Activated CD4-positive, CD25-positive, alpha-beta regulatory T cell treated with anti-CD3 and anti-CD28 coated beads, Interleukin-2, amount 50 U/mL, for 24 hours (primary cell): Measurements from ENCODE around the gene ENPP3.

Experiments
- ATAC-seq, 2 donors: fragments of 150-1000 bp; cut with Tn5 transposase; one replicate each; pipeline ENCODE4 v1.10.0; 2021; ENCODE audit warnings: mild to moderate bottlenecking in 1 of 2, moderate library complexity in 1 of 2

ENPP3 gene

DNA sequence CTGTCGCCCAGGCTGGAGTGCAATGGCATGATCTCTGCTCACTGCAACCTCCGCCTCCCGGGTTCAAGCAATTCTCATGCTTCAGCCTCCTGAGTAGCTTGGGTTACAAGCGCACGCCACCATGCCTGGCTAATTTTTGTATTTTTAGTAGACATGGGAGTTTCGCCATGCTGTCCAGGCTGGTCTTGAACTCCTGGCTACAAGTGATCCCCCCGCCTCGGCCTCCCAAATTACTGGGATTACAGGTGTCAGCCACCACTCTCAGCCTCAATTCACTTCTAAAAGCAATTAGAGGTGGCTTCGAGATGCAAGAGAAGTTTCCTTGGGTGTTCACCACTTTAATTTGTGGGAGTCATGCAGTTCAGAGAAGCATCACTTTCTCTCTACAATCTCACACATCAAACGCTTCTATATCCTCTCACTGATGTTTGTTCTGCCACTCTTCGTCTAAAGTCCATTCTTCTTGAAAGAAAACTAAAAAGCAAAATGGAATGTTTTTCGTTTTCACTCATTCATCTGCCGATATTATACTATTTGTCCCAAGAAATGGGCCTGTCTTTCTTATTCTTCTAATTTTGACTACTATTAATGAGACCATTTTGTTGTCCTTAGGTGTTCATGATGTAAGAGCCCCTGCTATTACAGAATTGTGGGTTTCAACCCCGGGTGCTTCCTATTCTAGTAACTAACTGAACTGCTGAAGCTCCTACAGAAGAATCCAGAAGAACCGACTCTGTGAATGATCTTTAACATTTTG lies 132.5 kb downstream of the ENPP3 start:
- ATAC-seq = no peak

DNA sequence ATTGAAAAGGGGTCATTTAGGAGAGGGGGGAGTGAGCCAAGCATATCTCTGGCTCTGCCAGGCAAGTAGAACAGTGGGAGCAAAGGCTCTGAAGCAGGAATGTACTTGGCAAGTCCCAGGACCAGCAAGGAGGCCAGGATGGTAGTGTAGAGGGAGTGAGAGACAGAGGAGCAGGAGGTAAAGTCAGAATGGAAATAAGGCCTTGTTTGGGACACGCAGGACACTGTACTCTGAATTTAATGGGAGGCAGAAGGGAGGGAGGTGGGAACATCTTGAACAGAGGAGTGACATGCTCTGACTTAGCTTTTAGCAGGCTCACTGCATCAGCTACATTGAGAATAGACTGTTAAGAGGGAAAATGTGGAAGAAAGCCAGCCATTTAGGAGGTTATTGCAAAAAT lies 133.7 kb downstream of the ENPP3 start:
- no peak for ATAC-seq

- no peak for ATAC-seq
Measured at GRCh38 chr6:131773284-131773950, 136.3 kb downstream of the ENPP3 start.

- no peak for ATAC-seq
Measured at GRCh38 chr6:131775886-131776285, 138.8 kb downstream of the ENPP3 start.

DNA sequence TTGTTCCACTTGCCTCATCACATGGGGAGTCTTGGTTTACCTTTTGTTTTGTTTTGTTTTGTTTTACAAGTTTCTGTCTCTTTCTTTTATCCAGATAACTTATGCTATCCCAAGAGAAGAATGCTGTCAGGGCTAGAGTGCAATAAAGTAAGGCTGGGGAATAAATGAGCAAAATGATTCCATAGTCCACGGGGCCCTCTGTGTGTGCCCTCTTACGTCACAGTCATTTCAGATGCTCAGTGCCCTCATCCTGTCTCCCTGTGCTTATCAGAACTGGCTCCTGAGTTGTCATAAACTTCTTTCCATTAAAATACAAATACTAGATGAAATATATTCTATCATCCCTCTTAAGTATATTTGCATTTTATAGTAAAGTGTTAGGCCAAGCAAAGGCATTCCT lies 139.9 kb downstream of the ENPP3 start:
- no peak for ATAC-seq

DNA sequence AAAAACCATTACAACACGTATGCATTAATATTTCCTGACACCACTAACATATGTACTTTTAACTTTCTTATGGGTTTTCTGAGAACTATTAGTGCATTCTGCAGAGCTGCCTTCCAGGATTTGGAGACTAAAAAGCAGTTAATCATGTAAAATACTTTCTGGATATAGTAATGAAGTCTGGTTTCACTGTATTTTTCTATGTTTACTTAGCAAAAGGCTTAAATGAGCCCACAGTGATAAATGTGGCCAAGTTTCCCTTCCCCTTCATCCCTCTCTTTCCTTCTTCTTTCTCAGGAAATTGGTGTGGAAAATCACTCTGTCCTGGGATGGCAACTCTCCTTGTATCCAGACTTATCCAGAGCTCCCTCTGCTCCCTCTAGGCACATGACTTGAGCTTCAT lies 141.1 kb downstream of the ENPP3 start:
- ATAC-seq = no peak

- no peak for ATAC-seq
Measured at GRCh38 chr6:131779304-131779703, 142.2 kb downstream of the ENPP3 start.

- no peak for ATAC-seq
Measured at GRCh38 chr6:131780600-131780999, 143.5 kb downstream of the ENPP3 start.

- ATAC-seq = no peak
Measured at GRCh38 chr6:131781687-131782086, 144.6 kb downstream of the ENPP3 start.

- ATAC-seq = no peak
Measured at GRCh38 chr6:131782764-131783163, 145.7 kb downstream of the ENPP3 start.

GRCh38 chr6:131784561-131784960 lies 147.5 kb downstream of the ENPP3 start:
- ATAC-seq = no peak

DNA sequence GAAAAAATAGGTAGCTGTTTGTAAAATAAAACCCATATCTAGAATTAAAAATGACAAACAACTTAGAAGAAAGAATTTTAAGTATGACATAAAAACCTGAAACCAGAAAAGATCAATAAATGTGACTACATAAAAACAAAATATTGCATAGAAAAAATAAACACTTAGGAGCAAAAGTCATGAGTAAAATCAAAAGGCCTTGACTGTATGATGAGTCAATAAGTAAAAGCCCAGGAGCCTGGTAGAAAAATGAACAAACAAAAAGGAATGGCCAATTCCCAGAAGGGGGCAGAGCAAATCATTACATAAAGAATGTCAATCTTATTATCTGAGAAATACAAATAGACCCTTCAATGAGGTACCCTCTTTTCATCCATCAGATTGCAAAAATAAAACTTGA lies 150.0 kb downstream of the ENPP3 start:
- ATAC-seq = no peak

DNA sequence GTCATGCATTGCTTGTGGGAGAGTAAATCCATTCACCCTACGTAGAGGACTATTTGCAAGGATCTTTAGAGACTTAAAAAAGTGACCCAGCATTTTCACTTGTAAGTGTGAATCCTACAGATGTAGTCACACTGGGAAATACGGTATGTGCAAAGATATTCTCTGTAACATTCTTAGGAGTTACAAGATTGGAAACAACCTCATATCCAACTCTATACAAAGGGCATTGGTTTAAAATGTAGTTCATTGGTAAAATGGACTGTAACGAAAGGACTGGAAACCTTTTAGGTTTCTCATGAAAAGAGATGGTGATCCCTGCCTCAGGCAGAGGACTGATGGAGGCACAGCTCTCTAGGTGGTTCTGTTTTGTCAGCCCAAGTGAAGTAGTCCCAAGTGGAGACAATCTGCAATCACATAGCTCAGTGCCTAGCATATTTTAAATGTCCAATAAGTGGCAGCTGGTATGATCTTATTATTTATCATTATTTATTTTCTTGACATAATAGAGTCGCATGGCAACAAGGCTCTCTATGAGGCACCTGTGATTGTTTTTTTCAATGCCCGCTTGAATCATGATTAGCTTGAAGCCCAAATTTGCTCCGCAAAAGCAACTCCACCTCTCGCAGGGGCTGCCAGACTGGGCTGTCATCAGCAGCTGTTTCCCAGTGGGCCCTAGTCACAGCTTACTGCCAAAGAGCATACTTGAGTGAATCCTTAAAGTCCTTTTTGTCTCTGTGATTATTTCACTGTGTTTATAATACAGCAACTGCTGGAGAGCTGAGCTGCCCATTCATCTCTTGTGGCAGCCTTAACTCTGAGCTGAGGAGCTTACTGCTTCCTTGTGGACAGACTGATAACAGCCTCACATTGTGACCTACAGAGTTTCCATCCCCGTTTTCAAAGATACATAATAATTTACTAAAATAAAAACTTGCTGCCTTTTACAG lies 150.9 kb downstream of the ENPP3 start:
- no peak for ATAC-seq

DNA sequence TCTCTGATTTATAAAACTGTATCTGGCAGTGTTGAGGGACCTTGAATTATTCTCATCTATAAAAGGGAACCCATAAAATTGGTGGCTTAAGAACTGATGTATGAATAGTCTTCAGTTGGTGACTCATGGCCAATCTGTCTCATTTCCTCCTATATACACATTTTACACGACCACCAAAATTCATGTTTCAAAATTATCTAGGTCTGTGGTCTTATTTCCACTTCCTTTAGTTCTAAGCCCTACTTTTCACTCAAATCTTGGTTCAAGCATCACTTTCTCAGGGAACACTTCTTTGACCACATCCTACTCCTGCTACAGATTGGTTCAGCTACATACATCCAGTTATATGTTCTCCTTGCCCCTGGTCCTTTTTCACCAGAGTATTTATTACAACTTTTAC lies 152.1 kb downstream of the ENPP3 start:
- no peak for ATAC-seq

- ATAC-seq = no peak
Measured at GRCh38 chr6:131791476-131791875, 154.4 kb downstream of the ENPP3 start.

DNA sequence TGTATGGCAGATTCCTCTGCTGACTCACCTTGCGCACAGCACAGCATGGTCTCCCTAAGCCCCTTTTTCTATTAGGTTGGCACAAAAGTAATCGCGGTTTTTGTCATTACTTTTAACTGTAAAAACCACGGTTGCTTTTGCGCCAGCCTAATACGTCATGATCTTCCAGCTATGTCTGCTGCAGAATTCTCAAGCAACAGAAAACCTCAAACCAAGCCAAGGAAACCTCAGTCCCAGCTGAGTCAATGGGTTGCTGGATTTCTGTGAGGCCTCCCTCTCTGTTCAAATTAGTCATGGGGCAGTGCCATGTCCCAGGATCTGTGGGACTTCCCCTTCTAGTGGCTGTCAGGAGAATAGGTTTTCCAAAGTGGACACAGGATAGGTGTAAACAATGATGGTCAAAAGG lies 155.0 kb downstream of the ENPP3 start:
- ATAC-seq = no peak

- no peak for ATAC-seq
Measured at GRCh38 chr6:131795366-131795765, 158.3 kb downstream of the ENPP3 start.
